Measurements from ENCODE around the gene SLC9C1.
"Not testable (repeated sequence)": the region's sequence is repeated elsewhere in the genome, so short reads cannot be mapped to it uniquely, and the experiment has no call there.

Gene SLC9C1

GRCh38 chr3:112200317-112200666 is 93.7 kb downstream of the SLC9C1 start:
- H3K4me3 ChIP-seq (replicated peaks; ENCODE audit: low read depth, low read length), result no peak overlapping the region
- DNase-seq (ENCODE audit: extremely low read depth, low read depth), result no peak
- no peak for TF ChIP-seq CTCF (IDR thresholded peaks at IDR 0.05; ENCODE audit: low read depth, low read length, missing control alignments)

GRCh38 chr3:112199622-112200316 is 94.2 kb downstream of the SLC9C1 start:
- DNase-seq (ENCODE audit: extremely low read depth, low read depth), result peak; percentile 5
- no peak overlapping the region for H3K4me3 ChIP-seq (replicated peaks; ENCODE audit: low read depth, low read length)

GRCh38 chr3:112197131-112197530 is 96.9 kb downstream of the SLC9C1 start:
- no peak for DNase-seq (ENCODE audit: extremely low read depth, low read depth)
- TF ChIP-seq CTCF (IDR thresholded peaks at IDR 0.05; ENCODE audit: low read depth, low read length, missing control alignments), result no peak
- H3K4me3 ChIP-seq (replicated peaks; ENCODE audit: low read depth, low read length), result no peak overlapping the region

More at GRCh38 chr3:112199622-112200316, 94.2 kb downstream of the SLC9C1 start:
- no peak for TF ChIP-seq CTCF (IDR thresholded peaks at IDR 0.05; ENCODE audit: low read depth, low read length, missing control alignments)

GRCh38 chr3:112187300-112187699 is 106.7 kb downstream of the SLC9C1 start:
- no peak overlapping the region for H3K4me3 ChIP-seq (replicated peaks; ENCODE audit: low read depth, low read length)
- DNase-seq (ENCODE audit: extremely low read depth, low read depth), result no peak
- no peak for TF ChIP-seq CTCF (IDR thresholded peaks at IDR 0.05; ENCODE audit: low read depth, low read length, missing control alignments)

GRCh38 chr3:112185423-112186035 is 108.5 kb downstream of the SLC9C1 start:
- not testable (repeated sequence) for DNase-seq (ENCODE audit: extremely low read depth, low read depth); H3K4me3 ChIP-seq (replicated peaks; ENCODE audit: low read depth, low read length)

- H3K4me3 ChIP-seq (replicated peaks; ENCODE audit: low read depth, low read length), result no peak overlapping the region
- no peak for DNase-seq (ENCODE audit: extremely low read depth, low read depth)
- no peak for TF ChIP-seq CTCF (IDR thresholded peaks at IDR 0.05; ENCODE audit: low read depth, low read length, missing control alignments)
These were observed 118.4 kb downstream of the SLC9C1 start for GRCh38 chr3:112175646-112176045.

GRCh38 chr3:112175037-112175436 is 119.0 kb downstream of the SLC9C1 start:
- no peak overlapping the region for H3K4me3 ChIP-seq (replicated peaks; ENCODE audit: low read depth, low read length)
- no peak for TF ChIP-seq CTCF (IDR thresholded peaks at IDR 0.05; ENCODE audit: low read depth, low read length, missing control alignments)
- DNase-seq (ENCODE audit: extremely low read depth, low read depth), result no peak

Measured in HFF-Myc (cell line).